NCI-H526 (cell line): ENCODE data around the gene IRGM.
A peak's percentile ranks its signal among the peaks of the same experiment; 100 is the strongest.
"Not testable (repeated sequence)": the region's sequence is repeated elsewhere in the genome, so short reads cannot be mapped to it uniquely, and the experiment has no call there.

ENCODE experiments used
- DNase-seq, 2 experiments: peaks; one replicate each; lab custom pipeline; 2025; lab: John Stamatoyannopoulos, UW

Gene IRGM, protein sequence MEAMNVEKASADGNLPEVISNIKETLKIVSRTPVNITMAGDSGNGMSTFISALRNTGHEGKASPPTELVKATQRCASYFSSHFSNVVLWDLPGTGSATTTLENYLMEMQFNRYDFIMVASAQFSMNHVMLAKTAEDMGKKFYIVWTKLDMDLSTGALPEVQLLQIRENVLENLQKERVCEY

GRCh38 chr5:150846308-150846653 is at the start of gene IRGM:
Gene IRGM, plus strand, starts transcription at chr5:150846521. Its CDS starts 1,603 bp downstream, at chr5:150848124.
- not testable (repeated sequence) for DNase-seq

GRCh38 chr5:150797384-150797783 is 48.9 kb upstream of the IRGM start:
- no peak for DNase-seq

DNA sequence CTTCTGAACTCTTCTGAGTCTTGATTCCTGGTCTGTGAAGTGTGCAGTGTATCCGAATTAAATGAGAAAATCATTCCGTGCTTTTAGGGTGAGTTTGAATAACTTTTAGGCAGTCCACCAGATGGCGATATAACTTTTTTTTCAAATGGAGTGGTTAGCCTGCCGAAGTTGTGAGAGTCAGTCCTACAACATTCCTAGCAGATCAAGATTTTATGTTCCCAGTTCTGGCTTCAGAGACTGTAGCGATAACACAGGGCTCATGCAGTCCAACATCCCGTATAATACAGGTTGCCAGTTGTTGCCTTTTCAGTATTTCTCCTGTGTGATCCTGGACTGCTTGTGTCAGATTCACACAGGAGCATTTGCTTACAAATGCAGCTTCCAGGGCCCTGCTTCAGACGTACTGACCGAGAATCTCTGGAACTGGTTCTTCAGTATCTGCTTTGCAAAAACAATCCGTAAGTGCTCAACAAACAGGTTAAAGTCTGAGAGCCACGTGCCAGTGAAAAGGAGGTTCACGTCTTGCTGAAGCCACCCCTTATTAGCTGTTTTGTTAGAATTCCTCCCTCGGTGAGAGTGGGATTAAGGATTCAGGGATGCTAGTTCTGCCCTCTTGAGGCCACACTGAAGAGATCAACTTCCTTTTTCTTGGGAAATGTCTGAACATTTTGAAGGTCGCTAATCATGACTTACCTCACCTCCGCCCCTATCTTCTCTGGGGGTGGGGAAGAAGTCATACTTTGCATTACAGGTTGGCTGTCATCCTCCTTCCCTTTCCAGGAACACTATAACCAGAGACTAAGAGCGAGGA is 45.0 kb upstream of the IRGM start:
- peak; percentile 50 to 71 for DNase-seq

GRCh38 chr5:150804388-150804787 is 41.9 kb upstream of the IRGM start:
- DNase-seq = no peak

- no peak for DNase-seq
Measured at GRCh38 chr5:150809363-150809762, 37.0 kb upstream of the IRGM start.

DNA sequence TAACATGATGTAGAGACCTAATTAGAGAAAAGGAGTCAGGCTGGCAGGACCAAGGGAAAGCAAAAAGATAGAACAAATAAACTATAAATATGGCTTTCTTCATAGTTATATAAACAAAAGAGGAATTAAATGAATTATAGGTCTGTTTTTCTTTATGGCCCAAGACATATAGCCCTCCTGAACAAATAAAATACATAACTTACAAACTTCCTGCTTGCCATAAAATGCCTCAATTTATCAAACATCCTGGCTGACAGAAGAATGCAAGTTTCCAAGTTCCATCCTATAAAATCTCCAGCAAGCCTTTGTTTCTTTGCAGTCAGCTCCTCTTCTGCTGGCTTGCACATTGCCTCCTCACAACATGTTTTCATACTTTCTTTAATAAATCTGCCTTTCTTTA is 31.3 kb upstream of the IRGM start:
- DNase-seq = no peak

- DNase-seq = no peak
Measured at GRCh38 chr5:150816946-150817345, 29.4 kb upstream of the IRGM start.

DNA sequence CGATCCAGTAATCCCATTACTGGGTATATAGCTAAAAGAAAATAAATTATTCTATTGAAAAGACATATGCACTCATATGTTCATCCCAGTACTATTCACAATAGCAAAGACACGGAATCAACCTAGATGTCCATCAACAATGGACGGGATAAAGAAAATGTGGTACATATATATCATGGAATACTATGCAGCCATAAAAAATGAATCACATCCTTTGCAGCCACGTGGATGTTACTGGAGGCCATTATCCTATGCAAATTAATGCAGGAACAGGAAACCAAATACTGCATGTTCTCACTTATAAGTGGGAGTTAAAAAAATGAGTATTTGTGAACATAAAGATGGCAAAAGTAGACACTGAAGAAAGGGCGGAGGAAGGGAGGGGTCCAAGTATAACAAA is 16.6 kb upstream of the IRGM start:
- DNase-seq = no peak

- not testable (repeated sequence) for DNase-seq
Measured at GRCh38 chr5:150831821-150832220, 14.5 kb upstream of the IRGM start.

GRCh38 chr5:150836064-150836463 is 10.3 kb upstream of the IRGM start:
- DNase-seq = no peak

GRCh38 chr5:150836703-150837102 is 9.6 kb upstream of the IRGM start:
- no peak for DNase-seq

- not testable (repeated sequence) for DNase-seq
Measured at GRCh38 chr5:150845185-150845859, 999 bp upstream of the IRGM start.

GRCh38 chr5:150846654-150847333 is 473 bp downstream of the IRGM start:
- peak; percentile 67 to 80 for DNase-seq

DNA sequence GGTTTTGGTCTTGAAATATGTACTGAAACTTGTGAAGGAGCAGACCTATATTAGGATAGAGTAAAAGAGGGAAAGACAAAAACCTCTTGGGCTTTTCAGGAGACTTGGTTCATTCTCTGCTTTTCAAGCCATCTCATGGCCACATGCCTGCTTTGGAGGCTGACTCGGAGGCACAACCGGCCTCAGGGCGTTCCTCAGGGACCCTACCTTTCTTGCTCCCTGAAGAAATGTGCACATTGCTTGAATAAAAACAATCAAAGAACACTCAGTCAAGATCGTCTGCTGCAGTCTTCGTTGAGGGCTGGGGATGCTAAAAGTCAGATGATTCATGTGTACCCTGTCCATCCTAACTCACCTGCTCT is 994 bp downstream of the IRGM start:
- DNase-seq = no peak

GRCh38 chr5:150848271-150848670 is 1.9 kb downstream of the IRGM start:
- DNase-seq = no peak

- DNase-seq = no peak
Measured at GRCh38 chr5:150851039-150851438, 4.7 kb downstream of the IRGM start.

- DNase-seq = no peak
Measured at GRCh38 chr5:150853561-150853960, 7.2 kb downstream of the IRGM start.

- not testable (repeated sequence) for DNase-seq
Measured at GRCh38 chr5:150856700-150857099, 10.4 kb downstream of the IRGM start.

DNA sequence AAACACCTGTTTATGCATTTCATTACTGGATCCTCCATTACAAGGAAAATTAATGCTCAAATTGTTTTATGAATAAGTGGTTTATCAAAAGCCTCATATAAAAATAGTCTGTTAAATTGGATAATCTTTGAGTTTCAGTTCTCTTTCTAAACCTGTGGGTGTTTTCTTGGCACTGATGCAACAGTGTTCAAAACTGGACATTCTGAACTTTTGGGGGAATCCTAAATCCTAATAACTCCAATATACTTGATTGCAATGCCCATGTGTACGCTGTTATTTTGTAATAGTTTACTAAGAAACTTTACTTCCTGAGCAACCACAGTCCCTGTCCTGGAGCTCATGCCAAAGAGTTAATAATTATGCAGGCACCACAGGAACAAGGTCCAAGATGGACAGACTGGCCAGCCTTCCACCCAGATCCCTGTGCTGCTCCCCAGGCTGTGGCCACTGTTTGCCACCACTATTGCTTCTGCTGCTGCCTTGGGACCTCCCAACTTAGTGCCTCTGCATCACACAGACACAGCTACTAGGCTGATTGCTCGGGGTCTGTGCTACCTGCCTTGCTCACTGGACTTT is 14.0 kb downstream of the IRGM start:
- no peak for DNase-seq

DNA sequence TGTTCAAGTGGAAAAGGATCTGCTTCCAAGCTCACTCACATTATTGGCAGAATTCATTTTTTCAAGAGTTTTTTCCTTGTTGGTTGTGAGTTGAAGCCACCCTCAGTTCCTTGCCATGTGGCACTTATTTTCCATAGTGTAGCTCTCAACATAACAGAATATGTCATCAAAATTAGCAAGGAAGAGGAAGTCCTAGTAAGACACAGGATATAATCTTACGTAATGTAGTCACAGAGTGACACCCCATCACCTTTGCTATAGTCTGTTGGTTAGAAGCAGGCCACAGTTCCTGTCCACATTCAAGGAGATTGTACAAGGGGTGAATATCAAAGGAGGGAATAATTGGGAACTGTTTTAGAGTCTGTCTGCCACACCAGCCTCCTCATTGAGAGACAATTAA is 15.7 kb downstream of the IRGM start:
- DNase-seq = no peak

DNA sequence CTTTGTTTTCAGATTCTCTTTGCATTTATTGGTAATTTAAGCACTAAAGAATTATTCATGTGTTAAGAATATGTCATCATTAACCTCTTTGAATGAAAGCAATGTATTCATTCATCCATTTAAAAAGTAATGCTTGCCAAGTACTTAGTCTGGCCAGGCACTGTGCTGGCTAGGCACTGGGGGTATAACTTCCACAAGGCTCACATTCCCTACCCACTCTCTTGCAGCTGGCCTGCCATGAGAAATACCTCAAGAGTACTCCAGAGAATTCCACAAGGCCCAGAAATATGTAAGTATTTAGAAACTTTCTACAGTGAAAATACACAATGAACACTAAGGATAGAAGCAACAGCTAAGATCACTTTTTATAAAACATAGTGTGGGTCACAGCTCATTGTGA is 33.0 kb downstream of the IRGM start:
- DNase-seq = no peak
